ENCODE results near the gene AGER.

GRCh38 chr6:32213649-32214048, 29.6 kb upstream of the AGER start:
- TF ChIP-seq CTCF (conservative IDR thresholded peaks at IDR 0.05; ENCODE audit: low read length) (no peak), EZH2phosphoT487 (IDR thresholded peaks at IDR 0.05; ENCODE audit: borderline replicate concordance) (no peak)

Data from Loucy (cell line).